Nucleus accumbens (tissue), 56 donors: ENCODE measurements around the gene LEKR1.
"Not testable (repeated sequence)": the region's sequence is repeated elsewhere in the genome, so short reads cannot be mapped to it uniquely, and the experiment has no call there.

ENCODE experiments used
- DNase-seq, 56 donors: peaks; one replicate each; lab custom pipeline; 2025; lab: John Stamatoyannopoulos, UW

Gene LEKR1

DNA sequence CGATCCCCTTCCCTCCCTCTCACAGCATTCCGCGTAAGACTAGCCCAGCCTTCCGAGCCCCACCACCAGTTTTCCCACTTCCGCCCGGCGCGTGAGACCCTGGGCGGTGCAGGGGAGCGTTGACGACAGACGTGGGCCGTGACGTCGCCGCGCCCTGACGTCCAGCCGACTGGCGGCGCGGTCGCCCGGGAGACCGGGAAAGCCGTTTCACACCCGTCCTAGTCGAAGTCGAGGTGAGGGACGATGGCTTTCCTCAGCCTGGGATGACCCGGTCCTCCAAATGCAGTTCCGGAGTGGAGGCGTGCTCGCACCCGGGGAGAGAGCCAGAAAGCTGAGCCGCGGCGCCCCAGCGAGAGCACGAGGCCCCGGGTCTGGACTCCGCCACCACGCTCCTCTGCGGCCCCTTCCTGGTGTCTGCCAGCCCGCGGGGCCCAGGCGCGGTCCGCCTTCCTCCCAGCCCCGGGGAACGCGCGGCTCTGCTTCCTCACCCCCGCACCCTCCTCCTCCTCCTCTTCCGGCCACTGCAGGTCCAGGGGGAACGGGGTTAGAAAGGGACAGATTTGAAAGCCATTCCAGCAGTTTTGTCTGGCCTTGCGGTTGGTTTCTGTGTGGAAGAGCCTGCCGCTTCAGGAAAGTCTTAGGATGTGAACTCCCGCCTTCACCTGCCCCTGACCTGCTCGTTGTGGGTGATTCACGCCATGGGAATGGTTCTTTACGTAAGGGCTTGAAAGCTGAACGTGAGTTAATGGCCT lies at the start of gene LEKR1:
Gene LEKR1 (plus strand): TSS at position 210 of the 752 bp plus-strand sequence. CDS start 2,977 bp downstream, outside the sequence.
- peak in 53 of 56 donors; percentile 44 to 89 (median 69) for DNase-seq

DNA sequence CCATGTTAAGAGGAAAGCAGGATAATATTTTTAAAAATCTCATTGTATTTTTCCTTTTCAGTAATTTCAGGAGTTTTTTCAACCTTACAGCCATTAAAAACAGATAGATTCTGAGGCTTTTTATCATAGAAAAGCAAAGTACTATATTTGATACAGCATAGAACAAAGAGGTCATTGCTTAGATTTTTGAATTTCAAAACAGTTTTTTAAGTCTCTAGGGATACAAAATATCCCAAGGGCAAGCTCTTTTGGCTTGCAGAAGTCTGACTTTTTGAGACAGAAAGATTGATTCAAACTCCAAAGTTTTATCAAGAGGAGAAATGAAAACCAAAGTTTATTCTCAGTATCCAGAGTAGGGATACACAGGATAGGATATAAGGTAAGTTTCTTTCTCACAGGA lies 49.3 kb upstream of the LEKR1 start:
- no peak for DNase-seq

DNA sequence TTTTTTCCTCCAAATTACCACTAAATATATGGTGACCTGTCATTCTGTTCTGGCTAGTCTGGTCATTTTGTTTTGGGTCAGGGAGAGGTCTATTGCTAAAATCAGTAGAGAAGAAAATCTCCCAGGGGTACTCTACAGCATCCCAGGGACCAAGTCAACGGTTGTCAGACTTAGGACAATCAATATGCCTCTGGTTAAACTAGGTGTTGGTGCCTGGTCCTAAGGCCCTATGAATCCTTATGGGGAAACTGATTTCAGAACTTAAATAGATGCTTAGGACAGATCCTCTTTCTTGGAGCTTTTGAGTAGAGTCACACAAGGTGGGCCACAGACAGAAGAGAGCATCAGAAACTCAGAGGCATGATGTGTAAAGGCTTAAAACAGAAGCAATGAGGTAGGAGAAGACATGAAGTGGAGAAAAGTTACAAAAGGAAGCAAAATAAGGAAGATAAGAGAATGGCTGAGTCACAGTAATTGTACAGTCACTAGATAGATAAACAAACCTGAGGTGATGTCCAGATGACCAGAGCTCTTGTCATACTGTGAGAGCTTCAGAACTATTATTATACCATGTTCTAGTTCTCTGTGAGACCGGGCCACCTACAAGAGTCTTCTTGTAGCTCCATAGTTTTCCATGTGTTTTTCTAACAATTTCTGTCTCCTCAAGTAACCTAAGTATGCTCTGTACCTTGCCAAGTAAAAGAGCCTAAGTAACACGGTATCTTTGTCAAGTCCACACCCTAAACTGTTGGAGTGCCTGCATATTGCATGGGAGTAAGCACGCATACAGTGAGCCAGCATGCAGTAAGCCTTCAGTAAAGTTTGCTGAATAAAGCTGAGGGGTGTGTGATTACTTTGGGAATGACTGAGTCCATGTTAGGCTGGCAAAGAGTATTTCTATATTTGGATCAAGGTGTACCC lies 44.6 kb upstream of the LEKR1 start:
- DNase-seq, result no peak

DNA sequence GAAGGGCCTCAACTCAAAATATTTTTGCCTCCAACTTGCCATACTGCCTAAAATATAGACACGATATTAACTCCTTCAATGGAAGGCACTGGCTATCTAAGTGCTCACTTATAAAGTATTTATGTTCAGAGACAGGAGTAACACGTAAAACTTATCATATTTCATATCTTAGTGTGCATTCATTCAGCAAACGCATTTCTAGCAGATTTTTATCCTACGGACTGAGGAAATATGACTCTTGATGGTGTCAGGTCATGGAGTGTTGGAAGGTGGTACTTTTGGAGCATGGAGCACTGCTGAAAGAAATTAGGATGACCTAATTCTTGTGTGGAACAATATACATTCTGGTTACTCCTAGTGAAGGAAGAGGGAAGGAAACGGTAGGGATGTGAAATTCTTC lies 43.8 kb upstream of the LEKR1 start:
- no peak for DNase-seq

DNA sequence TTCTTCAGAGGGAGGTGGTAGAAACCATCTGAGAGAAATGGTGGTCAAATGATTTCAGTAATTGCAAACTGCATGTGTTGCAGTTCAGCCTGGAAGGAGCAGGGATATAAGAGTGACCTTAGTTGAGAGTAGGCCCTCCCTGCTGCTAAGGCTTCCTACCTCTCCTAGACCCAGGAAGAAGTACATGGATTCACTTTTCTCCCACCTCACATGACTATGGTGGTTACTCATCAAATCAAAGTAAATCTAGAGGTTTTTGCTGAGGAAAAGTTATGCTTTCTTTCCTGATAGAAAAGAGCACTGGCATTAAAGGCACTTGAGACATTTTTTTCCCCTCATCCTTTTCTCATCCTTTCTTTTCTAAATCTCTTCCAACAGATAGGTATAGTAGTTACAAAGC lies 43.2 kb upstream of the LEKR1 start:
- no peak for DNase-seq

DNA sequence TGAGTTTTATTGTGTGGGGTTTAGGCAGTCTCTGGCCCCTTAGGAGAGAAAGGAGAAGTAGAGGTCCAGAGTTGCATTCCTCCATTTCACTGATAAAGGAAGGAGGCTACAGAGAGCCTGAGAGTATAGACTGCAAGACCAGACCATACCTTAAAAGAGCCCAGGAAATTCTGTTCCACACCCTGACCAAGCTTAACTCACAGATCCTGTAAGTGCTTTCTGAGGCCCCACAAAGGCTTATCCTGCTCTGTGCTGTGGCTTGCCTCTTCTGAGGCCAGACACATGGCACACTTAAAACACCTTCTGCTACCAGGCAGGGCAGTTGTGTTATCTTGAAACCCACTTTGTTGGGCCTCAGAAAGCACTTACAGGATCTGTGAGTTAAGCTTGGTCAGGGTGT lies 39.2 kb upstream of the LEKR1 start:
- DNase-seq, result no peak

DNA sequence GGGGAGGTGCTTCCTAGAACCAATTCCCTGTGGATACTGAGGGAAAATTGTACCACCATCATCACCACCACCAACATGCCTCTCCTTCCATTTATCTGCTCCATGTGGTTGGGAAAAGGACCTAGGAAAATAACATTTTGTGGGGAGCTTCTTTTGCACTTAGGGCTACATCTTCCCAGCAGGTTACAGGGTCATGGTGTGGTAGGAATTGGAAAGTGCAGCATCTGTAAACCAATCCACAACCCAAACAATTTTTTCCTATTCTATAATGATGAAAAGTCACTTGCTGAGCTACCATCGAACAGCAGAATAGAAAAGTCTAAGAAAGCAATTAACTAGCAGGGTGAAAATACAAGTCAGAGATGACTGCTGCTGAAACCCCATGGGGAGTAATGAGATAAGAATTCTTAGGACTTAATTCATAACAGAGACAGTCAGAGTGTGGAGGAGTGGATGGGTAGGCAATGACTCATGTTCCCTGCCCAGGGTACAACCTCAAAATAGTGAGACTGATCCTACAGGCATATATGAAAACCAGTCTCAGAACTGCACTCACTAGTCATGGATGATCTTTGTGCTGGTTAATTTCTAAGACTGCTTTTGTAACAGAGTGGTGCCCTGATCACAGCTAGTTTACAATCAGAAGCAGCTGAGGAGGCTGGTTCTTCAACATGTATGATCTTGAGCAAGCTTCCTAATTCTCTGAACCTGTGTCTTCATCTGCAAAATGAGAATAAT lies 38.1 kb upstream of the LEKR1 start:
- DNase-seq, result peak in 4 of 56 donors; percentile 1 to 15 (median 8)

DNA sequence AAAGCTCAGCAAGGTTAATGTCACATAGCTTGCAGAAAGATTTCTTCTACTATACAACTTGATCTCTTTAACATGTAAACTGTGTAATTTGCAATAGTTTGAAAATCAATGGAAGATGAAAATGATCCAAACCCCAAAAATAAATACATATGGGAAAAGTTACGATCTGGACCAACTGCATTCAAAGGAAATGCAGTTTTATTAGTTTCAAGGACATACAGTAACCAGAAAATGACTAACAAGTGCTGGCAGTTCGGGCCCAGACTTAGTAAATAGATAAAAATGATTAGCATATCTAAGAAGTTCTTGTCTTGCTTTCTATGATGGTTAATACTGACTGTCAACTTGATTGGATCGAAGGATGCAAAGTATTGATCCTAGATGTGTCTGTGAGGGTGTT lies 37.3 kb upstream of the LEKR1 start:
- DNase-seq, result no peak

DNA sequence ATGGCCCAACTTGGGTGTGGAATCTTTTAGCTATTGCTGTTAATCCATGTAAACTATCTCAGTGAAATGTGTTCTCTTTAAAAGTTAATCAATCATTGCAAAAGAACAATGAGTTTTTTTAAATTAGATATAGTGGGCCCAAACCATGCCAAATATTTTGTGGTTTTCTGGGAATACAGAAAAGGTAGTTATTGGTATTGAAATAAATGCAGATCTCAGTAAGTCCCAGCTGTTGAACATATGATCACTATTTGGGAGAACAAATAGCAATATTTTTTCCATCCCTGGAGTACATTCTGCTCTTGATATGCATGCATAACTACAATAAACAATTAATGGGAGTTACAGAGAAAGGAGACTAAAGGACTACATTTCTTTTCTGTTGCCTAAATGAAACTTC lies 36.0 kb upstream of the LEKR1 start:
- no peak for DNase-seq

DNA sequence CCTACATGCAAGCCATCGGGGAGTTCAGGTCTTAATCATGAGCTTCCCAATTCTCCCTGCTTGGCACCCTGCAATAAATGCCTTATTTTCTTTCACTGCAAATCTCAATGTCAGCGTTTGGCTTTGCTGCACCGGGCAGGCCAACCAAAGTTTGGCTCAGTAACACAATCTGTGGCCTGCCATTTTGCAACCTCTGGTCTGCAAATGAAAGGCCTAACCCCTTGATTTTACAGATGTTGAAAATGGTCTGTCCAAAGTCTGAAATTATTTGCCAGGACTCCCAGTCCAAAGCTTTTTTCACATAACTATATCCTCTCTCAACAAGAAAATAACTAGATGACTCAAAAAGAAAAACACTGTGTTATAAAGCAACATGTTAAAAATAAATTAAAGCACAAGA lies 34.0 kb upstream of the LEKR1 start:
- no peak for DNase-seq

DNA sequence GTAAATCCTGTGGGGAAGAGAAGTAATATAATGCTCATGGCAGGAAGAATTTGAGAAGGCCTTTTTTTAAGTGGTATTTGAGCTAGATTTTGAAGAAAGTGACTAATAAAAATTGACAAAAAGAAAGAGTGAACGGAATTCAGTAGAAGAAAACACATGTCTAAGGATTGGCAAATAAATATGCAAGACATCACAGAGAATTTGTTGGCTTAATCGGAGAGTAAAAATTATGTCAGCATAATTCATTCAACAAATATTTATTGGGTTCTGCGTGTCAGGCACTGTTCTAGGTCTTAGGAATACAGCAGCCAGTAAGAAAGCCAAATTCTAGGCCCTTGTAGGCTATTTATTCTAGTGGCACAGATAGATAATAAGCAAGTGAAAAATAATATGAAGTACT lies 33.6 kb upstream of the LEKR1 start:
- DNase-seq, result no peak

DNA sequence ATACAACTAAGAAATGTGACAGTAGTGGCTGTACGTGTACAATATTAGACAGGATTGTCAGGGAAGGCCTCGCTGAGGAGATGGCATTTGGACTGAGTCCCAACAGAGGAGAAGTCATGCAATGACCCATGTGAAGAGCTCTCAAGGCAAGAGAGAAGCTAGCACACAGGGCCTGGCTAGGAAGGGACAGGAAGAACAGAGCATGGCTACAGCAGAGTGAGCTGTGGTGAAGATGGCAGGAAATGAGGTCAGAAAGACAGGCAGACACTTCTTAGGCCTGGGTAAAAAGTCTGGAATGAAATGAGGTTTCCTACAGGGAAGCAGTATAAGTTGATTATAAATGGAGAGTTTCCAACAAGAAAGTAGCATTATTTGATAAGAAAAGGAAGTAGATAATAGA lies 33.2 kb upstream of the LEKR1 start:
- DNase-seq, result no peak

DNA sequence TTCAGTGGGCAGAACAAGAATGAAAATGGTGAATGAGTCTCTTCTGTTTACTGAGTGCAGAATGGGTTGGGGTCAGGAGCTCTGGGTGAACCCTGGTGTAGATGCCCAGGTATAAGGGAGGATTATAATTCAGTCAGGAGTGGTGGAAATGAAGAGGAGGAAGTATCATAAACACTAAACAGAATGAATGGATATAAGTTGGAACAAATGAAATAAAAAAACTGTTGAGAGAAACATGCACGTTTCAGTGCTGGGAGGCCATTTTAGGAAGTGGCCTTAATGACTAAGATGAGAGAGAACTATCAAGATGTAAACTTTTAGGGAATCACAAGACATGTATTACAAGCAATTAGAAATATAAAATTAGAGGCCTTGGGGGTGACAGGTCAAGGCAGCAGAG lies 32.8 kb upstream of the LEKR1 start:
- no peak for DNase-seq

DNA sequence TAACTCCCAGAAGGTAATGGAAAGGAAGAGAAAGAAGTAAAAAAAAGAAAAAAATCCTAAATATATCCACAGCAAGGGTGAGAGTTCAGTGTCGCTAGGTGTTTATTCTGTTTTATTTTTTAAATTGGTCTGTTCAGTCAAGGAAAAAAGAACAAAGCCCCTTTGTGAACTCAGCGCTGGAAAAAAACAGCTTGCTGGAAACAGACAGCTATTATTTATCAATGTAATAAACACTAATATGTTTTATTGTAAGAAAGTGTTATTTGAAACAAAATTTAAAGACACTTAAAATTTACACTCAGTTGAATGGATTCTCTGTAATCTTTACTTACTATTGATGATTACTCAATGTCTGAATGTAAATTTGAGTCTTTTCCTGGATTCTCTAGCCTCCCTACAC lies 32.3 kb upstream of the LEKR1 start:
- DNase-seq, result no peak

DNA sequence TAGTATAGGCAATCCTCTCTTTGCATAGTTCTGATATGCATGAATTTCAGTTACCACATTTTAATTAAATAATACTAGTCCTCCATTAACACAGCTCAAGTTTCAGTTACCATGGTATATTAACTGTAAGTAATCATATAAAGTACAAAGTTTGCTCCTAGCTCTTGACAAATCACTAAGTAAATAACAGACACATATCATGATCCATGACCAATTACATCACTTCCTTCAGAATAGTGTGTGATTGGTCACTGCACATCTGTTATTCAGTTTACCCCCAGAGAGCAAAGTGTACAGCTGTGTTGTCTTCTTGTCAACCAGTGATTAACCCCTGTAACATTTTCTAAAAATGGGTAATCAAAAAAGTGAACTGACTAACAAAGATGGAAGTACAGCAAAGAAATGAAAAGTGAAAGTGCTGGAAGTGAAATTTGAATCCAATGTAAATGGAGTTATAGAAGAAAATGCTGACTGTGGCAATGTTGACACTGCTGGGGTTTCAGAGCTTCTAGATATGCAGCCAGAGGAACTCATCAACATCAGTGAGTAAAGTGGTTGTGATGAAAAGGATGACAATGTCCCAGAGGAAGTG lies 30.2 kb upstream of the LEKR1 start:
- DNase-seq, result no peak

DNA sequence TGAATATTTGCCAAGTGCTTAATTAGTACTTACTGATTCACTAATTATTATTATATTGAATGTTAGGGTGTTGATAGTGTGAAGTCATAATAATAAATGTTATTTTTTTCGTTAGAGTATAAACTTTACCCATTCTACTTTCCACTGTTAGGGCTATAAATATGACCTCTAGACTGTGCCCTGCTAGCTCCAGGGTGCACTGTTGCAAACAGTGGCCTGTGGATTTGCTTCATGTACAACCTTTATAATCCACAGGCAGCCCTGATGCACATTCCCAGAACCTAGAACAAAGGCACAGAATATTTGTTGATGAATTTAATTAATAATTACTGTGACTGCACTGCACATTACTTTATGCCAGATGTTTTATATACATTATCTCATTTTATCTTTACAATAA lies 28.8 kb upstream of the LEKR1 start:
- DNase-seq, result no peak

DNA sequence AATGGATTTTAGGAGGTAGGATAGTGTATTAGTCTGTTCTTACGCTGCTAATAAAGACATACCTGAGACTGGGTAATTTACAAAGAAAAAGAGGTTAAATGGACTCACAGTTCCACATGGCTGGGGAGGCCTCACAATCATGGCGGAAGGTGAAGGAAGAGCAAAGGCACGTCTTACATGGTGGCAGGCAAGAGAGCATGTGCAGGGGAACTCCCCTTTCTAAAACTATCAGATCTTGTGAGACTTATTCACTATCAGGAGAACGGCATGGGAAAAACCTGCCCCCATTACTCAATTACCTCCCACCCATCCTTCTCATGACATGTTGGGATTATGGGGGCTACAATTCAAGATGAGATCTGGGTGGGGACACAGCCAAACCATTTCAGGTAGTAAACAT lies 25.9 kb upstream of the LEKR1 start:
- not testable (repeated sequence) for DNase-seq

DNA sequence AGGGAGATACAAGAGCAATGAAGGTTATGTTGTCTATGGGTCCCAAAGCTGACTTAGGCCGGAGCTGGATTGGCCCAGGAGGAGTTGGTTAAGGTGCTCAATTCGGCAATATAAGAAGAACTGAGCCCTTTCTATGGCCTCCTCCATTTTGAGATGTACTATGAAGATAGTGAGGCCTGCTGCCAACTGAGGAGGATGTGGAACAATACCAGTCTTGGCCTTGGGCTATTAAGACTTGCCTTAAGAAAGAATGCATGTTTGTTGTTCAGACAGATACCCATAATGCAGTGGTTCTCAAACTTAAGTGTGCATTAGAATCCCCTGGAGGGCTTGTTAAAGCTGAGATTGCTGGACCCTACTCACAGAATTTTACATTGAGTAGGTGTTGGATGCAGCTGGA lies 24.4 kb upstream of the LEKR1 start:
- no peak for DNase-seq

DNA sequence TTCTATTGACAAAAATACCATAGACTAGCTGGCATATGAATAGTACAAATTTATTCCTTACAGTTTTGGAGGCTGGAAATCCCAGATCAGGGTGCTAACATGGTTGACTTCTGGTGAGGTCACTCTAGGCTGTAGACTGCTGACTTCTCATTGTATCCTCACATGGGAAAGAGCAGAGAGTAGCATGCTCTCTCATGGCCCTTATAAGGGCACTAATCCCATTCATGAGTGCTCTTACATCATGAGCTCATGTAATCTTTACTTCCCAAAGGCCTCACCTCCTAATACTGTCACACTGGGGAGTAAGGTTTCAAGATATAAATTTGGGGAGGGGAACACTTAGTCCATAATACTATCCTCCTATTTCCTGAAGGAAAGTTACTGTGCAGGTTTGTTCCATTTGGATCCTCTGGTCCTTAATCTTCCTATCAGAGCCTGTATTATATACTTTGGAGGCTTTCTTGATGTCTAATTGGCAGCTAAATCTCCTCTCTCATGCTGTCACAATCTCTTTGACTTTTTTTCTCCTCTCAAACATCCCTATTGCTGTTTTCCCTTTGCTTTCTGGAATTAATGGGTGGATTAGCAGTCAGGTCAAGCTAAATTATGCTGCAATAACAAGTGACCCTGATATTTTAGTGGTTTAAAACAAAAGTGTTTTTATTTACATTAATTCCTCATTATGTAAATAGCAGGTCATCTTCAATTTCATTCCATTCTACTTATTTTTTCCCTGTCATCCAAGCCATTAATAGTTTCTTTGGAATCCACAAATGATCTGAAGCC lies 23.1 kb upstream of the LEKR1 start:
- DNase-seq, result no peak
